Activated CD8-positive, alpha-beta memory T cell treated with anti-CD3 and anti-CD28 coated beads for 36 hours (primary cell): ENCODE results near the gene PRR3. TPM values are rescaled to one million over a fixed set of nuclear protein-coding genes. Genes with fewer than 3 reads are reported as not detected.

Experiments used
- CTCF ChIA-PET: fragments of 350-600 bp; sonication (Branson Sonifier 250); formaldehyde crosslinking; loops from one replicate; lab custom pipeline; 2021; ENCODE audit warnings: antibody characterized with exemption; lab: Charles Lee
- POLR2A ChIA-PET: fragments of 350-600 bp; sonication (Branson Sonifier 250); formaldehyde crosslinking; loops from one replicate; lab custom pipeline; 2021; ENCODE audit warnings: antibody characterized with exemption; lab: Charles Lee
- total RNA-seq, 2 experiments: library from RNA; stranded (reverse); gene quantifications; one replicate each; pipeline ENCODE4 v1.2.3, GENCODE V29; 2021

Gene PRR3
- total RNA-seq, 2 experiments from 2014 or later: 28.5 to 30.5 TPM

DNA sequence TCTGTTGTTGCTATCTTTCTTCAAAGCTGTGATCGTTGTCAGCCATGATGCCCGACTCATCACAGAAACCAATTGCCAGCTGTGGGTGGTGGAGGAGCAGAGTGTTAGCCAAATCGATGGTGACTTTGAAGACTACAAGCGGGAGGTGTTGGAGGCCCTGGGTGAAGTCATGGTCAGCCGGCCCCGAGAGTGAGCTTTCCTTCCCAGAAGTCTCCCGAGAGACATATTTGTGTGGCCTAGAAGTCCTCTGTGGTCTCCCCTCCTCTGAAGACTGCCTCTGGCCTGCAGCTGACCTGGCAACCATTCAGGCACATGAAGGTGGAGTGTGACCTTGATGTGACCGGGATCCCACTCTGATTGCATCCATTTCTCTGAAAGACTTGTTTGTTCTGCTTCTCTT lies 33.4 kb downstream of the PRR3 start:
- ChIA-PET CTCF (interaction anchor here (0.7 to 1.2 kb wide), 3 partner anchors 23 to 109 kb away, joined by 3 to 4 read pairs (median 3); no protein-coding TSS in a partner anchor), POLR2A (interaction anchor here (1.2 kb wide), 1 partner anchor 20 kb away, joined by 6 read pairs; no protein-coding TSS in a partner anchor)

DNA sequence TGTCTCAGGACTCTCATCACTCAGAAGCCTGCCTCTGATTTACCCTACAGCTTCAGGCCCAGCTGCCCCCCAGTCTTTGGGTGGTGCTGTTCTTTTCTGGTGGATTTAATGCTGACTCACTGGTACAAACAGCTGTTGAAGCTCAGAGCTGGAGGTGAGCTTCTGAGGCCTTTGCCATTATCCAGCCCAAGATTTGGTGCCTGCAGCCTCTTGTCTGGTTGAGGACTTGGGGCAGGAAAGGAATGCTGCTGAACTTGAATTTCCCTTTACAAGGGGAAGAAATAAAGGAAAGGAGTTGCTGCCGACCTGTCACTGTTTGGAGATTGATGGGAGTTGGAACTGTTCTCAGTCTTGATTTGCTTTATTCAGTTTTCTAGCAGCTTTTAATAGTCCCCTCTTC lies 33.9 kb downstream of the PRR3 start:
- POLR2A ChIA-PET: no interaction called here

GRCh38 chr6:30592287-30592686 lies 35.2 kb downstream of the PRR3 start:
- CTCF ChIA-PET: interaction anchor here (1.0 kb wide), 1 partner anchor 51 kb away, joined by 3 read pairs; no protein-coding TSS in a partner anchor
- POLR2A ChIA-PET: no interaction called here

More for the DNA sequence above, 33.9 kb downstream of the PRR3 start:
- CTCF ChIA-PET: interaction anchor here (0.7 to 1.2 kb wide), 3 partner anchors 23 to 109 kb away, joined by 3 to 4 read pairs (median 3); no protein-coding TSS in a partner anchor

DNA sequence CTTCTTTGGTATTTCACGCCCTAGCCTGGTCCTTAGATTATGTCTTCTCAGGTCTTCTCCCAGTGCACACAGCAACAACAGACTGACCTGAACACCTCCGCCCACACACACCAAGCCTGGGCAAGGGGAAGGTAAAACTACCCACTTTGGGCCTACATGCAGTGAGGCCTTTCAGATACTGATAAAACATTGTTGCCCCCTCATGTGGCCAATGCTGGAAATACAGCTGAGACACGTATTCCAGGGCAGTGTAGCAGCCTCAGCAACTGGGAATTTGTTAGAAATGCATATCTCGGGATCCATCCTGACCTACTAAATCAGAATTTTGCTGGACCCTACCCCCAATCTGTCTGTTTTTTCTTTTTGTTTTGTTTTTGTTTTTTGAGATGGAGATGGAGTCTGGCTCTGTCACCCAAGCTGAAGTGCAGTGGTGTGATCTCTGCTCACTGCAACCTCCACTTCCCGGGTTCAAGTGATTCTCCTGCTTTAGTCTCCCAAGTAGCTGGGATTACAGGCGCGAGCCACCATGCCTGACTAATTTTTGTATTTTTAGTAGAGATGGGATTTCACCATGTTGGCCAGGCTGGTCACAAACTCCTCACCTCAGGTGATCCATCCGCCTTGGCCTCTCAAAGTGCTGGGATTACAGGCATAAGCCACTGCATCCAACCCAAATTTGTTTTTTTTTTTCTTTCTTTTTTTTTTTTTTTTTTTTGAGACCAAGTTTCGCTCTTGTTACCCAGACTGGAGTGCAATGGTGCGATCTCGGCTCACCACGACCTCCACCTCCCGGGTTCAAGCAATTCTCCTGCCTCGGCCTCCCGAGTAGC lies 40.4 kb downstream of the PRR3 start:
- ChIA-PET CTCF (interaction anchor here (0.7 to 4.5 kb wide), 21 partner anchors 10 to 382 kb away, joined by 3 to 23 read pairs (median 6); partner anchors contain the start of genes ABCF1, DHX16 and FLOT1), POLR2A (interaction anchor here (0.7 to 1.8 kb wide), 4 partner anchors 14 to 1588 kb away, joined by 4 to 23 read pairs (median 7); no protein-coding TSS in a partner anchor)

DNA sequence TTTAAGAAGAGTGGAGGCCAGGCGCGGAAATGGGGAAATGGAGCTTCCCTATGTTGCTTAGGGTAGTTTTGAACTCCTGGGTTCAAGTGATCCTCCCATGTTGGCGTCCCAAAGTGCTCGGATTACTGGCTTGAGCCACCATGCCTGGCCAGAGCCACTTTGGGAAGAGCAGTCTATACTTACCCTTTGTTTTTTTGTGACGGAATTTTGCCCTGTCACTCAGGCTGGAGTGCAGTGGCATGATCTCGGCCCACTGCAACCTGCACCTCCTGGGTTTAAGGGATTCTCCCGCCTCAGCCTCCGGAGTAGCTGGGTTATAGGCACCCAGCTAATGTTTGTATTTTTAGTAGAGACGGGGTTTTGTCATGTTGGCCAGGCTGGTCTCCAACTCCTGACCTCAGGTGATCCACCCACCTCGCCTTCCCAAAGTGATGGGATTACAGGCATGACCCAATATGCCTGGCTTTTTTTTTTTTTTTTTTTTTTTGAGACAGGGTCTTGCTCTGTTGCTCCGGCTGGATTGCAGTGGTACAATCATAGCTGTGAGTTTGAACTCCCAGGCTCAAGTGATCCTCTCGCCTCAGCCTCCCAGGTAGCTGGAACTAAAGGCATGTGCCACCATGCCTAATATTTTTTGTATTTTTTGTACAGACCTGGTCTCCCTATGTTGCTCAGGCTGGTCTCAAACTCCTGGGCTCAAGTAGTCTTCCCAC lies 42.0 kb downstream of the PRR3 start:
- POLR2A ChIA-PET: interaction anchor here (0.8 to 1.8 kb wide), 3 partner anchors 9 to 258 kb away, joined by 4 to 9 read pairs (median 6); no protein-coding TSS in a partner anchor
- CTCF ChIA-PET: interaction anchor here (0.9 to 4.5 kb wide), 11 partner anchors 8 to 144 kb away, joined by 3 to 23 read pairs (median 6); partner anchors contain the start of genes ABCF1 and DHX16

- ChIA-PET POLR2A (interaction anchor here (0.7 to 1.8 kb wide), 4 partner anchors 8 to 14 kb away, joined by 3 to 9 read pairs (median 4); no protein-coding TSS in a partner anchor), CTCF (interaction anchor here (1.1 to 4.5 kb wide), 4 partner anchors 11 to 132 kb away, joined by 3 to 23 read pairs (median 4); no protein-coding TSS in a partner anchor)
Measured at GRCh38 chr6:30599625-30600324, 42.7 kb downstream of the PRR3 start.

DNA sequence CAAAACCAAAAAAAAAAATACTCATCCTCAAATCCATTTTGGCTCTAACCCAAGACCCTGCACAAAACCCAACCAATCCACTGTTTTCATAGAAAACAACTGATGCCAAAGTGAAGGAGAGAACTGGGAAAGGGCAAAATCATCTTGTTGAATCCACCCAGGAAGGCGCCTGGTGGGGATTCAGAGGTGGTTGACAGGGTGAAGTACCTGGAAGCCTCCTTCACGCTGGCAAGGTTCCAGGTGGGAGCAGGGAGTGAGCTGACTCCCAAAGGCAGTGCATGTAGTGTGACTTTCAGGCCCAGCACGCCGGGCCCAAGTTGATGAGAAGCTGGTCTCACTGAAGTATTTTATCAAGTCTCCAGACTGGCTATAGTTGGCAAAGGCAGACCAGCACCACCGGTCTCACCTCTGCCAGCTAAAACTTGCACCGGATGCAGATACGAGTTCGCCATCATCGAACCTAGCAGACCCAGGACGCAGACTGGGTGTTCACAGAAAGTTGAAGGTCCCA lies 43.4 kb downstream of the PRR3 start:
- CTCF ChIA-PET: interaction anchor here (1.1 to 1.5 kb wide), 2 partner anchors 133 to 147 kb away, joined by 3 read pairs; no protein-coding TSS in a partner anchor
- POLR2A ChIA-PET: interaction anchor here (0.7 to 1.8 kb wide), 4 partner anchors 10 to 110 kb away, joined by 3 to 4 read pairs (median 3); no protein-coding TSS in a partner anchor

- ChIA-PET CTCF (interaction anchor here (1.5 kb wide), 1 partner anchor 148 kb away, joined by 3 read pairs; no protein-coding TSS in a partner anchor), POLR2A (interaction anchor here (1.0 kb wide), 1 partner anchor 111 kb away, joined by 3 read pairs; no protein-coding TSS in a partner anchor)
Measured at GRCh38 chr6:30601436-30601814, 44.3 kb downstream of the PRR3 start.

DNA sequence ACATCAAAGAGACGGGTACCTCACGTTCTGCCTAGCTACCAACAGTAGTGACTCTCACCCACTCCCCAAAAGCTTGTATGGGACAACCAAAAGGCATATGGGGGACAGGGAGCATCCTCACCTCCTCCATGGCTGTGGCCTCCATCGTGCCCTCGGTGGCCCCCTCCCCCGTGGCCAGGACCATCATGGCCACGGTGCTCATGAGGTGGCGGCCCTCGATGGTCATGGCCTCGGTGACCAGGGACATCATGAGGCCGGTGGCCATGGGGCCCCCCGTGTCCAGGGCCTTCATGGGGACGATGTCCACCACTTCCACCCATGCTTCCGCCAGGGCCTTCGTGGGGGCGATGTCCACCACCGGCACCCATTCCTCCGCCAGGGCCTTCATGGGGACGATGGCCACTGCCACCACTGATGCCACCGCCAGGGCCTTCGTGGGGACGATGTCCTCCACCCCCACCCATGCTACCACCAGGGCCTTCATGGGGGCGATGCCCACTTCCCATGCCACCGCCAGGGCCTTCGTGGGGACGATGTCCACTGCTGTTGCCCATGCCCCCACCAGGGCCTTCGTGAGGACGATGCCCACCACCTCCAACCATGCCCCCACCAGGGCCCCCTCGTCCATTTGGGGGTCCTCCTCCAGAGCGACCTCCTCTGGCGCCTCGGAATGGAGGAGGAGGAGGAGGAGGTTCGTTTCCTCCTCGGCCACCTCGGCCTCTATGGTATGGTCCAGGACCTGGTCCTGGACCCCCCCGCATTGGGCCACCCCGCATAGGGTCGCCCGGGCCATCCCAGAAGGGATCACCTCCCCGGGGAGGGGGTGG lies 44.9 kb downstream of the PRR3 start:
- POLR2A ChIA-PET: no interaction called here
- CTCF ChIA-PET: interaction anchor here (1.5 kb wide), 1 partner anchor 148 kb away, joined by 3 read pairs; no protein-coding TSS in a partner anchor

- POLR2A ChIA-PET: interaction anchor here (1.0 kb wide), 1 partner anchor 17 kb away, joined by 5 read pairs; no protein-coding TSS in a partner anchor
- CTCF ChIA-PET: interaction anchor here (2.2 kb wide), 1 partner anchor 151 kb away, joined by 5 read pairs; no protein-coding TSS in a partner anchor
Measured at GRCh38 chr6:30603961-30604360, 46.9 kb downstream of the PRR3 start.

DNA sequence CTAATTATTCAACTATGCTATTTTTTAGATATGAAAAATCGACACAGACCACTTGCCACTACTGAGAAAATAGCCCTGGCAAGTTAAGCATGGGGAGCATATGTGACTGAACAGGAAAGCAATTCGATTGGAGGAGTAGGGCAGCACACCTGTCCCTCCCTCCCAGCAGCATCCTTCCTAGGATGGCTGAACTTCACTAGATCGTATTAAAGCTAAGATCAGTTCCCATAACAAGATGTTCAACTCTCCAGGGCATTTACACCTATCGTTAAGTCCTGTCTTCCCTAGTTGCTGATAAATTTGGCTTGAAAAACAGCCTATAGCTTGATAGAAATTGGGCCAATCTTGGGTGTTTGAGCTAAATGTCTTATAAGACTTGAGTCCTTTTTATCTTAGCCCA lies 53.0 kb downstream of the PRR3 start:
- ChIA-PET POLR2A (interaction anchor here (0.9 to 1.4 kb wide), 3 partner anchors 10 to 115 kb away, joined by 3 to 6 read pairs (median 3); no protein-coding TSS in a partner anchor), CTCF (interaction anchor here (0.8 to 1.4 kb wide), 3 partner anchors 11 to 126 kb away, joined by 3 to 5 read pairs (median 3); partner anchors contain the start of gene ABCF1)

DNA sequence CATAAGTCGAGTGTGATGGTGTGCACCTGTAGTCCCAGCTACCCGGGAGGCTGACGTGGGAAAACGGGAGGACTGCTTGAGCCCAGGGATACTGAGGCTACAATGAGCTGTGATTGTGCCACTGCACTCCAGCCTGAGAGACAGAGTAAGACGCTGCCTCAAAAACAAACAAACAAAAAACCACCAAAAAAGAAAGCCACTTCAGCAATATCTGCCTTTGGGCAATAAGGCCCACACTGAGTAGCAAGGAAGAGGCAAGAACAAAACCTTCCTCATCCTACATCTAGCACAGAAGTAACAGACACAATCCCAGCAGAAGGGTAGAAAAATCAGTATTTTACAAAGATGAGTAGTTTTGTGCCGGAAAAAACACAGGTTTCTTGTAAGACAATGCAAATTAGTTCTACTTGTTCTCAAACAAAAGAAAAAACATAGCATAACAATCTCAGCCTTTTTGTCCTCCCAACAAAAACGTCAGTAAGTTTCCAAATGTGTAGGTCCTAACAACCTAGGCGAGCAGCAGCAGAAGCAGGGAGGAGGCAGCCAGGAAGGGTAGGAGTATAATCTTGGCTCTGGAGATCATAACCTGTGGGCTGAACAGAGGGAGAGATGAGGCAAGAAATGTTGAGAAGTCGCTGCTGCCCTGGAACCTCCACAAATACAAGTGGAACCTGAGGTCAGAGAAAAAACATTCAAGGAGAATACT lies 54.2 kb downstream of the PRR3 start:
- CTCF ChIA-PET: interaction anchor here (0.8 to 1.4 kb wide), 3 partner anchors 12 to 127 kb away, joined by 3 to 5 read pairs (median 3); partner anchors contain the start of gene ABCF1
- POLR2A ChIA-PET: interaction anchor here (0.6 to 1.4 kb wide), 4 partner anchors 11 to 45 kb away, joined by 3 to 7 read pairs (median 4); no protein-coding TSS in a partner anchor

DNA sequence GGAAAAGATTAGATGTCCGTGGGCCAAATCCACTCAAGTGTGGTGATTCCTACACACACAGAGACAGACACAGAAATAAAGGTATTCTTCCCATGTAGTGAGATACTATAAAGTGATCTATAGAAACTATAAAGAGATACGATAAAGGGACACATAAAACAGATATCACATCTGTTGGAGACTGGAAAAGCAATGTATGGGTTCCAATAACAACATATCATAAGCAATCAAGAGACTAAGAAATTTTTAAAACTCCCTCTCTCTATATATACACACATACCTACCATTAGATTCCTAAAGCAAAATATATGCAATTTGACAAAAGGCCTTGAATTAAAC lies 54.7 kb downstream of the PRR3 start:
- ChIA-PET CTCF (interaction anchor here (2.1 kb wide), 1 partner anchor 15 kb away, joined by 13 read pairs; no protein-coding TSS in a partner anchor), POLR2A (interaction anchor here (0.7 kb wide), 1 partner anchor 11 kb away, joined by 3 read pairs; no protein-coding TSS in a partner anchor)

DNA sequence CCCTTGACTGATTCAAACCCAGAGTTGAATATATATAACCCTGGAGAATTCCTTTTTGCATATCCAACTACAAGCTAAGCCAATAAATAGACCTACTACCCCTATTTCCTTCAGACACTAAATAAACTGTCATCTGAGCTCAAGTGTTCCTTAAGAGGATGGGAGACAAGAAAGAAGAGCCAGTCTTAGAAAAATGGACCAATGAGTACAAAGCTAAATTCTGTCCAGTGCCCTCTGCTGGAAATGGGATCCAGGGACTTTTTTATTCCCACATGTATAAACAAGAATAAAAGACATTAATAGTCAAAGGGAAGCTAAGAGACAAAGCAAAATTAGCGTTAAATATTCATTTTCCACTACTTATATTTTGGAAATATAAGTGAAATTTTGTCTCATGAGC lies 55.1 kb downstream of the PRR3 start:
- CTCF ChIA-PET: interaction anchor here (0.5 to 2.1 kb wide), 6 partner anchors 16 to 130 kb away, joined by 3 to 13 read pairs (median 4); no protein-coding TSS in a partner anchor
- POLR2A ChIA-PET: interaction anchor here (0.7 to 1.1 kb wide), 2 partner anchors 12 to 130 kb away, joined by 3 read pairs; no protein-coding TSS in a partner anchor

DNA sequence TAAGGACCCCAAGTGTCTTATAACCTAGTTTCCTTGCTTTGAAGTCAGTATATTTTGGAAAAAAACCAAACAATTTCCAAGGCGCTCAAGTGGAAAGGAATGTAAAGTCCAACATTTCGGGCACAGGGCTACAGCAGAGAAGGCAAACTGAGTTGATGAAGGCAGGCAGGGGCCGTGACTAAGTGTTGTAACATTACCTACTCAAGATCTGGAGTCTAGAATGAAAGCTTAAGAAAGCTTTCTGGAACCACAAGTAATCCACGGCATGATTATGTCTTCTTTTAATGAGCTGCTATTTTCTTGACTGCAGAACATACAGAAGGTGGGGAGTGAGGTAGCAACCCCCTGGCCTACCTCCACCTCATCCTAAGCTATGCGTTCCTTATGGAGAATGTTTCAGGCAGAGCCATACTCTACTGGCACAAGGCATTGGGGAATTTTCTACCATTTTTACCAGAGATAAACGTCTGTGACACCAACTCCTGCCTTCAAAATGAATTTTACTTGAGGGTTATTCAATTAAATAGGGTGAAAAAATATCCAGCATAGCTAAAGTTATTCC lies 55.7 kb downstream of the PRR3 start:
- POLR2A ChIA-PET: interaction anchor here (0.6 to 1.6 kb wide), 7 partner anchors 12 to 131 kb away, joined by 3 to 4 read pairs (median 3); no protein-coding TSS in a partner anchor
- CTCF ChIA-PET: interaction anchor here (0.5 to 2.1 kb wide), 8 partner anchors 16 to 131 kb away, joined by 3 to 13 read pairs (median 4); no protein-coding TSS in a partner anchor
